HEK293 (cell line): ENCODE measurements around the gene C3orf20.

ENCODE experiments used
- CTCF ChIA-PET: fragments of 350-600 bp; formaldehyde crosslinking; extraction: SDS; loops from one replicate; lab custom pipeline; 2021; ENCODE audit warnings: antibody characterized with exemption; lab: Yijun Ruan, JAX
- POLR2A ChIA-PET: fragments of 300-600 bp; formaldehyde crosslinking; extraction: SDS; loops from one replicate; lab custom pipeline; 2020; ENCODE audit warnings: antibody characterized with exemption, inconsistent platforms; lab: Yijun Ruan, JAX
- H3K27ac ChIP-seq: fragments of 200-500 bp; sonication (Bioruptor generic); 2 replicates; pipeline ENCODE4 v1.5.1; 2014; ENCODE audit warnings: low read depth, low read length, control low read depth, inconsistent platforms; ENCODE audit errors: extremely low read depth
- H3K36me3 ChIP-seq, 2 experiments: fragments of 200-500 bp in 1 of 2; sonication (Bioruptor generic) in 1 of 2; 1 replicate in 1 of 2; 2 replicates in 1 of 2; pipeline ENCODE4 v1.5.1; 2014 to 2017; ENCODE audit warnings: inconsistent platforms in 2 of 2, low read length in 2 of 2; ENCODE audit not compliant: control insufficient read depth in 2 of 2, insufficient read depth in 1 of 2
- H3K4me1 ChIP-seq: fragments of 200-500 bp; sonication (Bioruptor generic); 2 replicates; pipeline ENCODE4 v1.5.1; 2014; ENCODE audit warnings: mild to moderate bottlenecking, low read length, inconsistent platforms; ENCODE audit not compliant: control insufficient read depth, insufficient read depth
- H3K4me3 ChIP-seq: 2 replicates; pipeline ENCODE4 v1.5.1; 2011; ENCODE audit warnings: low read depth, mild to moderate bottlenecking, control low read depth, low read length, moderate library complexity
- H3K9me3 ChIP-seq: fragments of 200-500 bp; sonication (Bioruptor generic); 2 replicates; pipeline ENCODE4 v1.5.1; 2014; ENCODE audit warnings: low read depth, low read length, inconsistent platforms; ENCODE audit not compliant: control insufficient read depth, insufficient read depth
- INSM2 ChIP-seq: fragments of 450-650 bp; formaldehyde crosslinking; IDR thresholded peaks from 2 replicates; pipeline ENCODE4 v1.5.1; 2016; ENCODE audit warnings: missing biosample characterization, missing genetic modification characterization
- KLF10 ChIP-seq: fragments of 450-650 bp; IDR thresholded peaks from 2 replicates; pipeline ENCODE4 v1.5.1; 2018; ENCODE audit warnings: missing biosample characterization, mild to moderate bottlenecking, missing genetic modification characterization
- KLF17 ChIP-seq: fragments of 450-650 bp; formaldehyde crosslinking; IDR thresholded peaks from 2 replicates; pipeline ENCODE4 v1.5.1; 2016; ENCODE audit warnings: missing biosample characterization, missing genetic modification characterization
- RBAK ChIP-seq: fragments of 450-650 bp; formaldehyde crosslinking; IDR thresholded peaks from 2 replicates; pipeline ENCODE4 v1.5.1; 2016; ENCODE audit warnings: missing biosample characterization, missing genetic modification characterization
- REST ChIP-seq: fragments of 450-650 bp; formaldehyde crosslinking; IDR thresholded peaks from 2 replicates; pipeline ENCODE4 v1.5.1; 2016; ENCODE audit warnings: missing biosample characterization, missing genetic modification characterization
- SALL2 ChIP-seq: fragments of 450-650 bp; formaldehyde crosslinking; IDR thresholded peaks from 2 replicates; pipeline ENCODE4 v1.5.0; 2017; ENCODE audit warnings: missing biosample characterization, mild to moderate bottlenecking, missing genetic modification characterization, borderline replicate concordance
- TCF7L2 ChIP-seq: IDR thresholded peaks from 2 replicates; pipeline ENCODE4 v1.6.1; 2011; ENCODE audit warnings: low read depth, mild to moderate bottlenecking, inconsistent platforms, low read length, moderate library complexity, borderline replicate concordance
- ZBTB48 ChIP-seq: fragments of 450-650 bp; formaldehyde crosslinking; IDR thresholded peaks from 2 replicates; pipeline ENCODE4 v1.5.1; 2016; ENCODE audit warnings: missing biosample characterization, missing genetic modification characterization
- ZEB2 ChIP-seq: fragments of 450-650 bp; formaldehyde crosslinking; IDR thresholded peaks from 2 replicates; pipeline ENCODE4 v1.5.1; 2016; ENCODE audit warnings: missing biosample characterization, missing genetic modification characterization
- ZFP41 ChIP-seq: fragments of 450-650 bp; formaldehyde crosslinking; IDR thresholded peaks from 2 replicates; pipeline ENCODE4 v1.5.1; 2016; ENCODE audit warnings: missing biosample characterization, missing genetic modification characterization, borderline replicate concordance
- ZIC2 ChIP-seq: fragments of 450-650 bp; formaldehyde crosslinking; IDR thresholded peaks from 2 replicates; pipeline ENCODE4 v1.5.1; 2016; ENCODE audit warnings: missing biosample characterization, missing genetic modification characterization
- ZNF16 ChIP-seq: fragments of 450-650 bp; formaldehyde crosslinking; IDR thresholded peaks from 2 replicates; pipeline ENCODE4 v1.5.1; 2016; ENCODE audit warnings: low read depth, missing biosample characterization, missing genetic modification characterization
- ZNF18 ChIP-seq: fragments of 450-650 bp; formaldehyde crosslinking; IDR thresholded peaks from 2 replicates; pipeline ENCODE4 v1.5.1; 2016; ENCODE audit warnings: missing biosample characterization, missing genetic modification characterization
- ZNF19 ChIP-seq: fragments of 450-650 bp; formaldehyde crosslinking; IDR thresholded peaks from 2 replicates; pipeline ENCODE4; 2016; ENCODE audit warnings: missing biosample characterization, missing genetic modification characterization, low read depth
- ZNF214 ChIP-seq: fragments of 450-650 bp; formaldehyde crosslinking; IDR thresholded peaks from 2 replicates; pipeline ENCODE4 v1.5.1; 2017; ENCODE audit warnings: missing biosample characterization, mild to moderate bottlenecking, missing genetic modification characterization, borderline replicate concordance
- ZNF221 ChIP-seq: fragments of 450-650 bp; formaldehyde crosslinking; IDR thresholded peaks from 2 replicates; pipeline ENCODE4 v1.5.1; 2017; ENCODE audit warnings: missing biosample characterization, missing genetic modification characterization, borderline replicate concordance
- ZNF239 ChIP-seq: fragments of 450-650 bp; formaldehyde crosslinking; IDR thresholded peaks from 2 replicates; pipeline ENCODE4 v1.5.1; 2016; ENCODE audit warnings: missing biosample characterization, missing genetic modification characterization
- ZNF324 ChIP-seq: fragments of 450-650 bp; formaldehyde crosslinking; IDR thresholded peaks from 2 replicates; pipeline ENCODE4 v1.5.1; 2016; ENCODE audit warnings: missing biosample characterization, missing genetic modification characterization
- ZNF350 ChIP-seq: fragments of 450-650 bp; formaldehyde crosslinking; IDR thresholded peaks from 2 replicates; pipeline ENCODE4 v1.5.0; 2017; ENCODE audit warnings: missing biosample characterization, mild to moderate bottlenecking, missing genetic modification characterization
- ZNF362 ChIP-seq: fragments of 450-650 bp; formaldehyde crosslinking; IDR thresholded peaks from 2 replicates; pipeline ENCODE4 v1.5.1; 2016; ENCODE audit warnings: missing biosample characterization, missing genetic modification characterization
- ZNF37A ChIP-seq: fragments of 450-650 bp; IDR thresholded peaks from 2 replicates; pipeline ENCODE4 v1.5.1; 2018; ENCODE audit warnings: missing biosample characterization, missing genetic modification characterization
- ZNF433 ChIP-seq: fragments of 450-650 bp; formaldehyde crosslinking; IDR thresholded peaks from 2 replicates; pipeline ENCODE4 v1.5.1; 2016; ENCODE audit warnings: missing biosample characterization, missing genetic modification characterization, low read depth
- ZNF560 ChIP-seq: fragments of 450-650 bp; formaldehyde crosslinking; IDR thresholded peaks from 2 replicates; pipeline ENCODE4 v1.5.1; 2017; ENCODE audit warnings: missing biosample characterization, missing genetic modification characterization, borderline replicate concordance
- ZNF600 ChIP-seq: fragments of 450-650 bp; formaldehyde crosslinking; IDR thresholded peaks from 2 replicates; pipeline ENCODE4 v1.5.1; 2016; ENCODE audit warnings: missing biosample characterization, missing genetic modification characterization
- ZNF621 ChIP-seq: fragments of 450-650 bp; formaldehyde crosslinking; IDR thresholded peaks from 2 replicates; pipeline ENCODE4 v1.5.1; 2017; ENCODE audit warnings: missing biosample characterization, missing genetic modification characterization
- ZNF670 ChIP-seq: fragments of 450-650 bp; formaldehyde crosslinking; IDR thresholded peaks from 2 replicates; pipeline ENCODE4 v1.5.1; 2016; ENCODE audit warnings: missing biosample characterization, missing genetic modification characterization, low read depth
- ZNF707 ChIP-seq: fragments of 450-650 bp; formaldehyde crosslinking; IDR thresholded peaks from 2 replicates; pipeline ENCODE4 v1.5.1; 2016; ENCODE audit warnings: missing biosample characterization, missing genetic modification characterization
- ZNF776 ChIP-seq: fragments of 450-650 bp; formaldehyde crosslinking; IDR thresholded peaks from 2 replicates; pipeline ENCODE4 v1.5.0; 2017; ENCODE audit warnings: missing biosample characterization, missing genetic modification characterization, borderline replicate concordance
- ZXDB ChIP-seq: fragments of 450-650 bp; formaldehyde crosslinking; IDR thresholded peaks from 2 replicates; pipeline ENCODE4 v1.5.1; 2016; ENCODE audit warnings: missing biosample characterization, missing genetic modification characterization

The C3orf20 gene

GRCh38 chr3:14636496-14637087, 38.3 kb upstream of the C3orf20 start:
- POLR2A ChIA-PET, result interaction anchor here (0.5 kb wide), 1 partner anchor 10 kb away, joined by 4 read pairs; no protein-coding TSS in a partner anchor

GRCh38 chr3:14640157-14640562, 34.8 kb upstream of the C3orf20 start:
- POLR2A ChIA-PET, result no interaction called here
- H3K4me1 ChIP-seq, result no peaks in the 10 kb centered on the region
- no peak overlapping the region for H3K4me3 ChIP-seq
- no peak overlapping the region for H3K27ac ChIP-seq
- no peaks in the 10 kb centered on the region for H3K36me3 ChIP-seq
- no peaks in the 10 kb centered on the region for H3K9me3 ChIP-seq
- CTCF ChIA-PET, result interaction anchor here (0.6 kb wide), 1 partner anchor 362 kb away, joined by 3 read pairs; no protein-coding TSS in a partner anchor
- TF ChIP-seq ZNF776 (tag by site-specific recombination), result no peak
- TF ChIP-seq KLF10, result peak; percentile 52; the same call in 1 of the 2 replicates
- no peak for TF ChIP-seq RBAK (tag by site-specific recombination)
- TF ChIP-seq ZFP41 (tag by site-specific recombination), result no peak
- no peak for TF ChIP-seq ZNF362
- TF ChIP-seq SALL2, result no peak
- no peak for TF ChIP-seq ZNF707 (tag by site-specific recombination)
- TF ChIP-seq ZXDB (tag by site-specific recombination), result no peak
- no peak for TF ChIP-seq ZNF16 (tag by site-specific recombination)
- TF ChIP-seq REST (tag by site-specific recombination), result no peak
- no peak for TF ChIP-seq ZBTB48
- no peak for TF ChIP-seq KLF17 (tag by site-specific recombination)
- TF ChIP-seq INSM2 (tag by site-specific recombination), result no peak
- TF ChIP-seq ZNF560 (tag by site-specific recombination), result no peak
- TF ChIP-seq TCF7L2, result no peak
- TF ChIP-seq ZNF19 (tag by site-specific recombination), result no peak
- peak; percentile 44; the same call in 1 of the 2 replicates for TF ChIP-seq ZNF18 (tag by site-specific recombination)
- TF ChIP-seq ZNF621, result no peak
- no peak for TF ChIP-seq ZNF433 (tag by site-specific recombination)
- no peak for TF ChIP-seq ZNF221 (tag by site-specific recombination)
- no peak for TF ChIP-seq ZNF214 (tag by site-specific recombination)
- TF ChIP-seq ZEB2 (tag by site-specific recombination), result no peak
- peak; percentile 62; the same call in 1 of the 2 replicates for TF ChIP-seq ZIC2

More at GRCh38 chr3:14636496-14637087, 38.3 kb upstream of the C3orf20 start:
- Histone ChIP-seq H3K4me1 (no peaks in the 10 kb centered on the region), H3K27ac (no peak overlapping the region), H3K9me3 (no peaks in the 10 kb centered on the region), H3K36me3 (no peaks in the 10 kb centered on the region), H3K4me3 (no peak overlapping the region)
- TF ChIP-seq ZNF350 (tag by site-specific recombination), result no peak
- peak; percentile 94 for TF ChIP-seq ZNF37A
- TF ChIP-seq ZNF324 (tag by site-specific recombination), result no peak
- no peak for TF ChIP-seq ZNF600 (tag by site-specific recombination)
- no peak for TF ChIP-seq ZNF670 (tag by site-specific recombination)
- no peak for TF ChIP-seq ZNF239
- CTCF ChIA-PET, result interaction anchor here (1.3 to 2.0 kb wide), 6 partner anchors 15 to 375 kb away, joined by 4 to 10 read pairs (median 4); partner anchors contain the start of gene CCDC174
